Nephron (organoid): Measurements from ENCODE around the gene CACNA1C.

Experiments used
- H3K27ac Mint-ChIP-seq, 3 experiments: 2 replicates each; pipeline ENCODE4 v1.8.0; 2020; ENCODE audit warnings: mixed read lengths in 3 of 3, mild to moderate bottlenecking in 2 of 3, moderate library complexity in 1 of 3
- H3K27me3 Mint-ChIP-seq: 2 replicates; pipeline ENCODE4 v1.8.0; 2021; ENCODE audit warnings: low read depth, mild to moderate bottlenecking, moderate library complexity, mixed read lengths
- H3K36me3 Mint-ChIP-seq: 2 replicates; pipeline ENCODE4 v1.8.0; 2020; ENCODE audit warnings: low read depth, mixed read lengths
- H3K4me1 Mint-ChIP-seq: 2 replicates; pipeline ENCODE4 v1.8.0; 2020; ENCODE audit warnings: mixed read lengths
- H3K4me3 Mint-ChIP-seq, 3 experiments: 2 replicates each; pipeline ENCODE4 v1.8.0; 2020; ENCODE audit warnings: mild to moderate bottlenecking in 3 of 3, mixed read lengths in 3 of 3, moderate library complexity in 2 of 3
- H3K9me3 Mint-ChIP-seq: 2 replicates; pipeline ENCODE4 v1.8.0; 2020; ENCODE audit warnings: mixed read lengths
- TF ChIP-seq, protein P1 (sequence below), 3 experiments: fragments of 200-600 bp; sonication (generic); IDR thresholded peaks; one replicate each; pipeline ENCODE4 v1.5.0; 2021; ENCODE audit warnings: antibody characterized with exemption in 3 of 3; ENCODE audit not compliant: unreplicated experiment in 3 of 3

The CACNA1C gene

DNA sequence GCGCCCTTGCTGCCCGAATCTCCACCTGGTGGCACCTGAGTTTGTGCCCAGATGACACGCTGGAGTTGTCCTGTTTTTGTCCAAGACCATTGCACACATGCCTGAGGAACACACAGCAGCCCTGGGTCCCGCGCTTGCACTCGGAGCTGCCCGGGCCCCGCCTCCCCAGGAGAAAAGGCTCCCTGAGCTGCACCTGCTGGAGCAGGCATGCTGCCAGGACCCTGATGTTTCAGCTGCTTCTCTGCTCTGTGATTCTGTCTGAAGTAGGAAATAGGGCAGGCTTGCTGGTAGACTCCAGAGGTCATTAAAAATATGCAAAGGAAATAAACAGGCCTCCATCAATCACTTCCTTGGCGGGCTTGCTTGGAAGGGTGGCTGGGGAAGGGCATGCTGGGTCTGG is 271.6 kb downstream of the CACNA1C start:
- no peak overlapping the region for H3K4me3 Mint-ChIP-seq
- H3K27me3 Mint-ChIP-seq = peaks cover 15% of the 10 kb centered on the region
- no peaks in the 10 kb centered on the region for H3K36me3 Mint-ChIP-seq
- H3K4me1 Mint-ChIP-seq = peaks cover 62% of the 10 kb centered on the region
- no peaks in the 10 kb centered on the region for H3K9me3 Mint-ChIP-seq
- peak overlapping the region in 2 of 3 experiments; percentile 10 to 70 for H3K27ac Mint-ChIP-seq
- TF ChIP-seq, protein P1, sequence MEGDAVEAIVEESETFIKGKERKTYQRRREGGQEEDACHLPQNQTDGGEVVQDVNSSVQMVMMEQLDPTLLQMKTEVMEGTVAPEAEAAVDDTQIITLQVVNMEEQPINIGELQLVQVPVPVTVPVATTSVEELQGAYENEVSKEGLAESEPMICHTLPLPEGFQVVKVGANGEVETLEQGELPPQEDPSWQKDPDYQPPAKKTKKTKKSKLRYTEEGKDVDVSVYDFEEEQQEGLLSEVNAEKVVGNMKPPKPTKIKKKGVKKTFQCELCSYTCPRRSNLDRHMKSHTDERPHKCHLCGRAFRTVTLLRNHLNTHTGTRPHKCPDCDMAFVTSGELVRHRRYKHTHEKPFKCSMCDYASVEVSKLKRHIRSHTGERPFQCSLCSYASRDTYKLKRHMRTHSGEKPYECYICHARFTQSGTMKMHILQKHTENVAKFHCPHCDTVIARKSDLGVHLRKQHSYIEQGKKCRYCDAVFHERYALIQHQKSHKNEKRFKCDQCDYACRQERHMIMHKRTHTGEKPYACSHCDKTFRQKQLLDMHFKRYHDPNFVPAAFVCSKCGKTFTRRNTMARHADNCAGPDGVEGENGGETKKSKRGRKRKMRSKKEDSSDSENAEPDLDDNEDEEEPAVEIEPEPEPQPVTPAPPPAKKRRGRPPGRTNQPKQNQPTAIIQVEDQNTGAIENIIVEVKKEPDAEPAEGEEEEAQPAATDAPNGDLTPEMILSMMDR (IDR thresholded peaks at IDR 0.05; ENCODE audit: unreplicated experiment in 3 of 3) = no peak

DNA sequence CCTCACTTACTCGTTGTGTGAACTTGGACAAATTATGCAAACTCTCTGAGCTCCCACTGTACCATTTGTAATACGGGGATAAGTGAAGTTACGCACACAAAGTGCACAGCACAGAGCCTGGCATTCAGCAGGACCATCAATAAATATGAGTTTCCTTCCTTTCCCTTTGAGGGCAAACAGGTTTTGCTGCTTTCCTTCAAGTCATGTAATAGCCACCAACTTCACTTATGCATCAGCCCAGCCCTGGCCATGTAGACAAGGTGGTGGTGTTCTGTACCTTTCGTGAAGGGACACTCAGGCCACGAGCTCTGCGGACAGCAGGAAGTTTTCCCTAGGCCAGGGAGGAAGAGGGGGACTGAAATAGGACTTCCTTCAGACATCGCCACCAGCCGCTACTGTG is 272.7 kb downstream of the CACNA1C start:
- no peaks in the 10 kb centered on the region for H3K36me3 Mint-ChIP-seq
- no peaks in the 10 kb centered on the region for H3K9me3 Mint-ChIP-seq
- TF ChIP-seq, protein P1 (IDR thresholded peaks at IDR 0.05; ENCODE audit: unreplicated experiment in 3 of 3) = no peak
- no peak overlapping the region for H3K4me3 Mint-ChIP-seq
- peaks cover 15% of the 10 kb centered on the region for H3K27me3 Mint-ChIP-seq
- peak overlapping the region in 1 of 3 experiments; percentile 10 for H3K27ac Mint-ChIP-seq
- H3K4me1 Mint-ChIP-seq = peaks cover 59% of the 10 kb centered on the region

DNA sequence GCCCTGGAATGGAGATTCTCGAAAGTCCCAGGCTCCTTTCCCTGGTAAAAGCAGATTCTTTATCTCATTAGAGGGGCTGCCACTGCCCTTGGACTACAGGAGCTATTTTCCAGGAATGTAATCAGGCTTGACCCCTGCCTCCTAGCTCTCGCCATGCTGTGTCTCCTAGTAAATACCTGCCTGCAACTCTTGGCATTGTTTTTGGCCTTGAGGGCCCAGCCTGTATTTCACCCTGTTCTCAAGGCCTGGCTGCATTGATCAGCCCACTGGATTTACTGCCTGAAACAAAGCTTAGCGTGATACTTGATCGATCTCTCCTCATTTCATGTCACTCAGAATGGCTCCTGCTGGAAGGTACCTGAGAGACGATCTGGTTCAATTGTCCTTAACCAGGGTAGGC is 273.7 kb downstream of the CACNA1C start:
- peaks cover 64% of the 10 kb centered on the region for H3K4me1 Mint-ChIP-seq
- no peaks in the 10 kb centered on the region for H3K9me3 Mint-ChIP-seq
- H3K27ac Mint-ChIP-seq = peak overlapping the region in 1 of 3 experiments; percentile 10
- H3K4me3 Mint-ChIP-seq = no peak overlapping the region
- TF ChIP-seq, protein P1 (IDR thresholded peaks at IDR 0.05; ENCODE audit: unreplicated experiment in 3 of 3) = no peak
- H3K27me3 Mint-ChIP-seq = peaks cover 13% of the 10 kb centered on the region
- H3K36me3 Mint-ChIP-seq = no peaks in the 10 kb centered on the region

DNA sequence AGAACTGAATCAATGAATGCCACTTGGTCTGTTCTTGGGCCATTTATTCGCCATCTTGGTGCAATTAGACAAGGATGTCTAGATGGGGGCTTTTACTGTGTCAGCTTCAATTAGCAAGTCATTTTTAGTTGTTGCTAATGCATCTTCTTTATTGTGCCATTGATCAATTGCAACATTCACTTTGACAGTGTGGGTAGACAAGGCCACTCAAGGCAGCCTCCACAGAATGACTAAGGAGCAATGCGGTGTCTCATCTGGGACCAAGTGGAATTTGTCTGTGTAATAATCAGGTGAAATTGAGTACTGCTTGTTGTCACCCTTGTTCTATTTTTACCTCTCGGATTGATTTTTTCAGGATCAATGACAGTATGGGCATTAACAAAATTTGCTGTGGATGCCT is 275.9 kb downstream of the CACNA1C start:
- Mint-ChIP-seq H3K36me3 (no peaks in the 10 kb centered on the region), H3K27me3 (no peaks in the 10 kb centered on the region), H3K9me3 (no peaks in the 10 kb centered on the region), H3K4me3 (no peak overlapping the region), H3K4me1 (peaks cover 71% of the 10 kb centered on the region), H3K27ac (no peak overlapping the region)
- TF ChIP-seq, protein P1 (IDR thresholded peaks at IDR 0.05; ENCODE audit: unreplicated experiment in 3 of 3) = no peak

DNA sequence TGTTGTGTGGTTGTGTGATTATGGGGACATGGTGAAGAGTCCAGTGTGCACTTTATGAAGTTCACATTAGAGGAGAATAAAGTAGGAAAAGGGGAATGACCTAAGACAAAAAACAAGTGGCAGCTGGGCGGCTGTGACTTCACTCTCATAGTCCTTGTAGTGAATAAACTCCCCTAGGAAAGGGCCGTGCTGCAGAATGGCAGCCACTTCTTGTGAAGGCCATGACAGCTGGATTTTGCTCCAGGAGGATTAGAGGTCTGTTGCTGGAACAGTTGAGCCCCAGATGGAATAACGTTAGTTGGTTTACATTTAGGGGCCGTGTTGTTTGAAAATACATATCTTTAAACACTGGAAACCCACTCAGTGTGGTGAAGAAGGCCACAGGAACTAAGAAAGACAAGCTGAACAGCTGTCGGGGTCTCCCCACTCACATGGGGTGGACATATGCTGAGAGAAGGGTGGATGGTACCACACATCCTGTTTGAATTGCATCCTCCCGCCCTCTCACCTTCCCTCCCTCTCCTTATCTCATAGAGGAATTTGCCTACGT is 276.9 kb downstream of the CACNA1C start:
- TF ChIP-seq, protein P1 (IDR thresholded peaks at IDR 0.05; ENCODE audit: unreplicated experiment in 3 of 3) = no peak
- Mint-ChIP-seq H3K4me1 (peaks cover 69% of the 10 kb centered on the region), H3K27ac (peak overlapping the region in 1 of 3 experiments; percentile 7), H3K9me3 (no peaks in the 10 kb centered on the region), H3K27me3 (no peaks in the 10 kb centered on the region), H3K4me3 (no peak overlapping the region), H3K36me3 (no peaks in the 10 kb centered on the region)

DNA sequence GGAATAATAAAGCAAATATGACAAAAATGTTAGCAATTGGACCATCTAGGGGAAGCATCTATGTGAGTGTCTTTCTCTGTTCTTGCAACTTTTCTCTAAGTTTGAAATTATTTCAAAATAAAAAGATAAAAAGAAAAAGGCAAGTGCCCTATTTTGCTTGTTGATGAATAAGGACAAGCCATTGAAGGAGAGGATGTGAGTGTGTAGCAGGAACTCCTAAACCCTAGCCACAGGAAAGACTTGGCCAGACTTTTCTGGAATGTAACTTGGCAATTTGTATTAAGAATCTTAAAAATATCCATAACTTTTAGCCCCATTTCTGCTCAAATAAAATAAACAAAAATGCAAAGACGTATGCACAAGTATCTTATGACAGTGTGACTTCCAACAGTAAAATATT is 279.4 kb downstream of the CACNA1C start:
- Mint-ChIP-seq H3K27me3 (no peaks in the 10 kb centered on the region), H3K27ac (peak overlapping the region in 2 of 3 experiments; percentile 76 to 78), H3K9me3 (peaks cover 2% of the 10 kb centered on the region), H3K4me3 (no peak overlapping the region), H3K4me1 (peaks cover 71% of the 10 kb centered on the region), H3K36me3 (no peaks in the 10 kb centered on the region)
- TF ChIP-seq, protein P1 (IDR thresholded peaks at IDR 0.05; ENCODE audit: unreplicated experiment in 3 of 3) = no peak
